C1 segment of cervical spinal cord (tissue), 14 donors: ENCODE measurements around the gene GPAM.
"Not testable (repeated sequence)": the region's sequence is repeated elsewhere in the genome, so short reads cannot be mapped to it uniquely, and the experiment has no call there.

Source experiments
- DNase-seq, 14 donors: peaks; one replicate each; lab custom pipeline; 2025; lab: John Stamatoyannopoulos, UW

GPAM gene

GRCh38 chr10:112183329-112184051 lies at the start of gene GPAM:
Gene GPAM, minus strand, starts transcription at chr10:112183765. Its CDS starts 1,981 bp downstream, at chr10:112181784.
- peak; percentile 72 to 98 (median 92) for DNase-seq

GRCh38 chr10:112232670-112233069 lies 49.1 kb upstream of the GPAM start:
- DNase-seq = no peak

- no peak for DNase-seq
These were observed 48.2 kb upstream of the GPAM start for GRCh38 chr10:112231602-112232400.

GRCh38 chr10:112230325-112230988 lies 46.9 kb upstream of the GPAM start:
- no peak for DNase-seq

GRCh38 chr10:112229901-112230300 lies 46.3 kb upstream of the GPAM start:
- no peak for DNase-seq

GRCh38 chr10:112229096-112229495 lies 45.5 kb upstream of the GPAM start:
- no peak for DNase-seq

- DNase-seq = not testable (repeated sequence)
These were observed 45.0 kb upstream of the GPAM start for GRCh38 chr10:112228366-112229088.

GRCh38 chr10:112227331-112227987 lies 43.9 kb upstream of the GPAM start:
- DNase-seq = no peak

- no peak for DNase-seq
These were observed 43.1 kb upstream of the GPAM start for GRCh38 chr10:112226439-112227248.

GRCh38 chr10:112225771-112226438 lies 42.3 kb upstream of the GPAM start:
- DNase-seq = no peak

GRCh38 chr10:112224933-112225529 lies 41.5 kb upstream of the GPAM start:
- no peak for DNase-seq

- no peak for DNase-seq
These were observed 40.2 kb upstream of the GPAM start for GRCh38 chr10:112223725-112224124.

- no peak for DNase-seq
These were observed 39.2 kb upstream of the GPAM start for GRCh38 chr10:112222799-112223198.

GRCh38 chr10:112221545-112221944 lies 38.0 kb upstream of the GPAM start:
- no peak for DNase-seq

GRCh38 chr10:112218960-112219359 lies 35.4 kb upstream of the GPAM start:
- DNase-seq = no peak

GRCh38 chr10:112218036-112218390 lies 34.4 kb upstream of the GPAM start:
- no peak for DNase-seq

- DNase-seq = no peak
These were observed 33.9 kb upstream of the GPAM start for GRCh38 chr10:112217386-112218035.

- DNase-seq = no peak
These were observed 33.4 kb upstream of the GPAM start for GRCh38 chr10:112216966-112217365.

GRCh38 chr10:112216151-112216550 lies 32.6 kb upstream of the GPAM start:
- DNase-seq = no peak
